GM18502 (cell line): ENCODE data around the gene CCDC61.

ENCODE experiments used
- ATAC-seq: cut with Tn5 transposase; IDR thresholded peaks from one replicate; pipeline ENCODE4 v1.9.1; 2021; ENCODE audit warnings: mild to moderate bottlenecking; ENCODE audit not compliant: unreplicated experiment, poor library complexity

Gene CCDC61

DNA sequence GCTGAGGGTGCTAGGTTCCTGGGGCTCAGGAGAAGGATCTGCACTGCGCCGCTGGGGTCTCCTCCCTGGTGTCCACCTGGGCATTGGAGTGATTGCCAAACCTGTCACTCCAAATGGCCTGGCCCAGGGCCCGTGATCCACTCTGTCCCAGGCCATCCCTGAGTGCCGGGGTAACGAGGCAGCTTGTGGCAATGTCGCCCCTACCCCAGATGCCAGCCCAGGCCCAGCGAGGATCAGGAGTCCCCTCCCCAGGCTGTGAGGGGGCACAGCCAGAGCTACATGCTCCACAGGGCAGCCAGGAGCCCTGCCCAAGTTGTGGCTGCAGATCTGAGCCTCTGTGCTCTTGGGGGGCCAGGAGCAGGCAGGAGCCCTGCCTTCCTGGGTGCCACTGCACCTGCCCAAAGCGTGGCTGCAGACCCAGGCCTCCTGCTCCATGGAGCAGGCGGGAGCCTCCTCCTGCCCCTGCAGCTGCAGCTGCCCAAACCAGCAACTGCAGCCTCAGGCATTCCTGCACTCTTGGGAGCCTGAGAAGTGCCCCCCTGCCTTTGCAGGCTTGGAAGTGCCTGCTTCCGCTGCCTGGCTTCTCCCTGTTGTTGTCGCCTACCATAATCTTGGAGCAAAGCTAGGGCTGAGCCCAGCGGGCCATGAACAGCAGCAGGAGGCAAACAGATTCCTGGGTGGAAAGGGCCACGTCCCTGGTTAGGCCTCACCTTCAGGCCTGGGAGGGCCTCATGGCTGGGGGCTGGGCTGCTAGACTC is 40.9 kb downstream of the CCDC61 start:
- no peak for ATAC-seq

DNA sequence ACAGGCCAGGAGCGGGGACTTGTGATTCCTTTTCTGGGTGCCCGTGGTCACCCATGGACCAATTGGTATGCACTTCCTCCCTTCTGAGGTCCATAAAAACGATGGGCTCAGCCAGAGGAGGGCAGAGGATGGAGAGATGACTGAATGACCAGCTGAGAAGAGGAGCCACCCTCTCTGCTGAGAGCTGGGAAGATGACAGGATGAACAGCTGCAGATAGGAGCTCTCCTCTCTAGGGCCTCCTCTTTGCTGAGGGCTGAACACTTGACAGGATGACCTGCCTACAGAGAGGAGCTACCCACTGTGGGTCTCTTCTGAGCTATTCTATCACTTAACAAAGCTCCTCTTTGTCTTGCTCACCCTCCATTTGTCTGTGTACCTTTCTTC is 41.5 kb downstream of the CCDC61 start:
- no peak for ATAC-seq

DNA sequence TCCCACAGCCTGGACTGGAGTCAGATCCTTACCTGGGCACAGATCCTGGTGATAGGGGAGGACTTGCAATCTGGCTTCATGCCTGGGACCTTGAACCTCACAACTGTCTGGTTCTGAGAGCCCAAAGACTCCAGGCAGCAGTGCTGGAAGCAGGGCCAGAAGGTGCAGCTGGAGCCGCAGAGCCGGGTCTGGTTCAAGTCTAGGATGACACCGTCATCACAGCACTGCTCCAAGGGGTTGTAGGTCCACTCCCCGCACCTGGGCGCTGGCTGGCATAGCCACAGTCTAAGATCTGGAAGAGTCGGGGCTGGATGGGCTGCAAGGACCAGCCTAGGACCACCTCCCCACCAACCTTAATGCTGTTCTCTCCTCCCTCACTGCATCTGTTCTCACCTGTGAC is 44.9 kb downstream of the CCDC61 start:
- no peak for ATAC-seq

- no peak for ATAC-seq
Observed at GRCh38 chr19:46040952-46041500, 45.8 kb downstream of the CCDC61 start, which contains the start of gene IGFL4. TSS of gene IGFL4 (minus strand) at chr19:46041002. CDS start at chr19:46040962, 40 bp downstream.

DNA sequence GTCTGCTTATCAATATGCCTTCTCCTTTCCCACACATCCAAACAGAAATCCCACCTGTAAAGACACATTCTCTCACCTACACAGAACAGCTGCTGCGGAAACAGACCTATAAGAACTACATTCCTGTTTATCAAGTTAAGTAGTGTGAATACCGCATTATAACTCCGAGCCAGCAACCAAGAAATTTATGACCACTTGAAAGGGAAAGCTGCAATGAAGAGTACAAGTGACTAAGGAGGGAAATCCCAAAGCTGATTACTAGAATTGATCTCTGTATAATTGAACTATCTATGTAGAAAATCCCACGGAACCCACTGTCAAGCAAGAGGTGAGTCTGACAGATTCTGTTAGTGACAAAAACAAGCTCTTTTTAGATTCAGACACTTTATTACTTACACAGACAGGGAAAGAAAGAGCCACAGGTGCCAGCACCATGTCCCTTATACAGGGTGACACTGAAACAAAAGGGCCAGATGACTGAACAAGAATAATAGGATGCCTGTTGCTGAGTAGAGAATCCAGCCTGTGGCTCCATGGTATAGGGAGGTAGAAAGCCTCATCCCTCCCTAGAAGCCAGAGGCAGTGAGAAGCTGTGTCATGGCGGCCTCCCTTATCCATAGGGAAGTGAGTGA is 47.1 kb downstream of the CCDC61 start:
- no peak for ATAC-seq

DNA sequence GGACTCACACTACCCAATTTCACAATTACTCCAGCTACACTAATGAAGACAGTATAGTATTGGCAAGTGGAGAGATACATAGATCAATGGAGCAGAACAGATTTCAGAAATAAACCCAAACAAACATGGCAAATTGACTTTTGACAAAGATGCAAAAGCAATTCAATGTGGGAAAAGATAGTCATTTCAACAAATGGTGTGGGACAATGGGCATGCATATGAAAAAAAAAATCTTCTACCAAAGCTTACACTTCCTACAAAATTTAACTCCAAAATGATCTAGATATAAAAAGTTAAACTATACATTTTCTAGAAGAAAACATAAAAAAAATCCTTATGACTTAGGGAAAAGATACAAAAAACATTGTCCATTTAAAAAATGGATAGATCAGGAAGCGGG is 48.3 kb downstream of the CCDC61 start:
- no peak for ATAC-seq

DNA sequence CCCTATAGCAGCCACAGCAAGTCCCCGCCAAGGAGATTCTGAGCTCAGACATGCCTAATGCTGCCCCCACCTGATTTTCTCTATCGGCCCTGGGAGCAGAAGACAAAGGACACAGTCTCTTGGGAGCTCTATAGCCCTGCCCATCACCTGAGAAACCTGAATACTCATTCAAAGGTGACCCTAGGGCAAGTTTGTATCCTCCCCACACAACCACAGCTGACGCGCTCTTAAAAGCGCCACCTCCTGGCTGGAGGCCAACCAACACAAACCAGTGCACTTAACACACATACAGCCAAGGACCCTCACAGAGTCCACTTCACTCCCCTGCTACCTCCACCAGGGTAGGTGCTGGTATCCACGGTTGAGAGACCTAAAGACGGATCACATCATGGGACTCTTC is 54.3 kb downstream of the CCDC61 start:
- ATAC-seq, result no peak

DNA sequence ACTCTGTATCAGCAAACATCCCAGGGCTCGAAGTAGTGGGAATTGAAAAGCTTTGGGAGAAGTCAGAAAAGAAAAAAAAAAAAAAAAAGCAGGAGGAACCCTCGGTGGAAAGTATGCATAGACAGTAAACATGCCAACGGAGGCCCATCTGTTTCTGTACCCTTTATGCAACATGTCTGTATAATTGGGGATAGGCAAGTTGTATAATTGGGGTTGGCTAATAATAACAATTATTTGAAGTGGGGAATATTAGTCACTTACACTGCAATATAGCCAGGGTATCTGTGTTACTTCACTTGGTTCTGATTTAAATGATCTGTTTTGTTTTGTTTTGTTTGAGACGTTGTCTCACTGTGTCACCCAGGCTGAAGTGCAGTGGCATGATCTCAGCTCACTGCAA is 57.6 kb downstream of the CCDC61 start:
- ATAC-seq, result no peak

- ATAC-seq, result no peak
Observed at GRCh38 chr19:46056536-46056935, 61.3 kb downstream of the CCDC61 start.

DNA sequence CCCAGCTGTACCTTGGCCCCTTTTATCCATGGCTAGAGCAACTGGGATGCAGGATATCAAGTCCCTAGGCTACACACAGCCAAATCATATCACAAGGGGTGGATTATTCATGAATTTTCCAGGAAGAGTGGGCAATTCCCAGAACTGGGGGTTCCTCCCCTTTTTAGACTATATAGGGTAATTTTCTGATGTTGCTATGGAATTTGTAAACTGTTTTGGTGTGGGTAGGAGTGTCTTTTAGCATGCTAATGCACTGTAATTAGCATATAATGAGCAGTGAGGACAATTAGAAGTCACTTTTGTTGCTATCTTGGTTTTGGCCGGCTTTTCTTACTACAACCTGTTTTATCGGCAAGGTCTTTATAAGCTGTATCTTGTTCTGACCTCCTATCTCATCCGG is 63.5 kb downstream of the CCDC61 start:
- no peak for ATAC-seq

DNA sequence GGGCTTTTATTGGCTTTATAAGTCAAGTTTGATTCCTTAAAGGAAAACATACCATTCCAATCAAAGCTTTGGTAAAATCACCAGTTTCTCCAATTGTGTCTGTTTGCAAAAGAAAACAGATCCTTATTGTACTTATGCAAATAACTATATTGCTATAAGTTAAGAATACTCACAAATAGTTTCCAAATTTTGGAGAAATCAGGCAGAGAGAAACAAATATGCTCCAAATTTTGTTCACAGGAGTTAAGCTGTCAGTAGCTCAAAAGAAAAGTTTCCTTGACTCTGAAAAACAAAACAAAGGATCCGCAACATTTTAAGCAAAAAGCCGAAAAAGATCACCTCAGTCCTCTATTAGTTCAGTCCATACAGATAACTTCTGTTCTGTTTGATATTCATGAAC is 64.7 kb downstream of the CCDC61 start:
- ATAC-seq, result no peak

- no peak for ATAC-seq
Observed at GRCh38 chr19:46063201-46063600, 67.9 kb downstream of the CCDC61 start.

GRCh38 chr19:46065486-46066071 is 70.3 kb downstream of the CCDC61 start:
- ATAC-seq, result no peak

DNA sequence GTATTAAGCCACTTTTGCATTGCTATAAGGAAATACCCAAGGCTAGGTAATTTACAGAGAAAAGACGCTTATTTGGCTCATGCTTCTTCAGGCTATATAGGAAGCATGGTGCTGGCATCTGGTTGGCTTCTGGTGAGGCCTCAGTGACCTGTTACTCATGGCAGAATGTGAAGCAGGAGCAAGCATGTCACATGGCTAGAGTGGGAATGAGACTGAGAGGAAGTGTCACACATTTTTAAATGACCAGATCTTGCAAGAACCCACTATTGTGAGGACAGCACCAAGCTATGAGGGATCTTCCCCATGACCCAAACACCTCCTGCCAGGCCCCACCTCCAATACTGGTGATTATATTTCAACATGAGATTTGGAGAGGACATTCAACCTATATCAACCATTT is 71.2 kb downstream of the CCDC61 start:
- no peak for ATAC-seq

DNA sequence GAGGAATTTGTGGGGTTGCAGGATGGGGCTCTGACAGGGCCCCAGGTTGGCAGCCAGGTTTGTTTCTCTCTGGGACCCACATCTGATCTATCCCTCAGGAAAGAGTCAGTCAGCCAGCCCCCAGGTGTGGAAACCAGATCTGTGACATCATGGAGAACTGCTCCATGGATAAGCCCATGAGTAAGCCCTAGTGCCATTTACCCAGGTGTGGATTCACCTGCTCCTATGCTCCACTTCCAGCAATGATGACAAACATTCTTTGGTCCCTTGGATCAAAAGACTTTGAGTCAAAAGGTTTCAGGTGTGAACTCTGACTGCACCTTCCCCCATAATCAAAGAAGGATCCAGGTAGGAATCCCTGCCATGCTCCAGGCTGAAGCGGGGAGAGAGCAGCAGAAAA is 72.4 kb downstream of the CCDC61 start:
- no peak for ATAC-seq
